Fibroblast of peridontal ligament (primary cell): ENCODE results near the gene PCDHB13.
A peak's percentile ranks its signal among the peaks of the same experiment; 100 is the strongest.
"Not testable (repeated sequence)": the region's sequence is repeated elsewhere in the genome, so short reads cannot be mapped to it uniquely, and the experiment has no call there.

Experiments
- DNase-seq: peaks from one replicate; pipeline ENCODE4 v3.0.0-alpha.2; 2010; ENCODE audit errors: extremely low read depth

PCDHB13 gene

DNA sequence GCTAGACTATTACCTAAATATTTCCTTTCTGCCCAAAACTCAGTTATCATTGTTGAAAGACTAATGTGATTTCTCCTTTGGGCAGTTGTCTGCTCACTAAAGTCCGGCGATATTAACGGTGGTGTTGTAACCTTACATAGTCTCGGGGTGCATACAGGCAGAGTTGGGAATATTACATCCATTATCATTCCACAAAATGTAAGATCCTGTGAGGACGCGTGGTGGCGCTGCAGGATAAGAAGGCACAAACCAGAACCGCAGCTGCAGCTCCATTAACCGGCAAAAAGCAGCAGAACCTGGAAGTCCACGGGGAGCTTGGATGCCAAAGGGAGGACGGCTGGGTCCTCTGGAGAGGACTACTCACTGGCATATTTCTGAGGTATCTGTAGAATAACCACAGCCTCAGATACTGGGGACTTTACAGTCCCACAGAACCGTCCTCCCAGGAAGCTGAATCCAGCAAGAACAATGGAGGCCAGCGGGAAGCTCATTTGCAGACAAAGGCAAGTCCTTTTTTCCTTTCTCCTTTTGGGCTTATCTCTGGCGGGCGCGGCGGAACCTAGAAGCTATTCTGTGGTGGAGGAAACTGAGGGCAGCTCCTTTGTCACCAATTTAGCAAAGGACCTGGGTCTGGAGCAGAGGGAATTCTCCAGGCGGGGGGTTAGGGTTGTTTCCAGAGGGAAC, at the start of gene PCDHB13:
PCDHB13 (plus strand) TSS at position 264 of the 684 bp plus-strand sequence; CDS start at position 469, 205 bp downstream.
- DNase-seq, result not testable (repeated sequence)

DNA sequence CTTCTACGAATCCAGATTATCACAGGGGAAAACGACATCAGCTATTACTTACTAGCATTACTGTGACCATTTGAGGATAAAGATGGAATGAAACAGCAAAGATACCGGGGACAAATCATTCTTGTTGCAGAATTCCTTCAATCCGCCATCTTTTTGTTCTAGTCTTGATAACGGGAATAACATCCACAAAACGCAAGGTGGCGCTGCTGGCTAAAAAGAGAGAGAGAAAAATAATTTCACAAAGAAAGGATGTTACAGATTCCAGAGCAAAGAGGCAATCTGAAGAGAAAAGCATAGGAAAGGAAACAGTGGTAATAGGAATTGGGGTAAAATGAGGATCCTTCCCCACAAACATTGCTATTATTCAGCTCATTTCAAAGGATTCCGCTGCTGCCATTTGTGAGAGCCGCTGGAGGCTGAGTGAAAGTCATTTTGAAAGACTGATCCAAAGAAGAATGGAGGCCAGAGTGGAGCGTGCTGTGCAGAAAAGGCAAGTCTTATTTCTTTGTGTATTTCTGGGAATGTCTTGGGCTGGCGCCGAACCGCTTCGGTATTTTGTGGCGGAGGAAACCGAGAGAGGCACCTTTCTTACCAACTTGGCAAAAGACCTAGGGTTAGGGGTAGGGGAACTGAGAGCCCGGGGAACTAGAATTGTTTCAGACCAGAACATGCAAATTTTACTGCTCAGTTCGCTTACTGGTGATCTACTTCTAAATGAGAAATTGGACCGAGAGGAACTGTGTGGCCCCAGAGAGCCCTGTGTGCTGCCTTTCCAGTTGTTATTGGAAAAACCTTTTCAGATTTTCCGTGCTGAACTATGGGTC, 41.1 kb upstream of the PCDHB13 start, which contains the start of gene PCDHB7:
PCDHB7 (plus strand) TSS at position 264 of the 824 bp plus-strand sequence; CDS start at position 456, 192 bp downstream.
- DNase-seq, result peak; percentile 25

DNA sequence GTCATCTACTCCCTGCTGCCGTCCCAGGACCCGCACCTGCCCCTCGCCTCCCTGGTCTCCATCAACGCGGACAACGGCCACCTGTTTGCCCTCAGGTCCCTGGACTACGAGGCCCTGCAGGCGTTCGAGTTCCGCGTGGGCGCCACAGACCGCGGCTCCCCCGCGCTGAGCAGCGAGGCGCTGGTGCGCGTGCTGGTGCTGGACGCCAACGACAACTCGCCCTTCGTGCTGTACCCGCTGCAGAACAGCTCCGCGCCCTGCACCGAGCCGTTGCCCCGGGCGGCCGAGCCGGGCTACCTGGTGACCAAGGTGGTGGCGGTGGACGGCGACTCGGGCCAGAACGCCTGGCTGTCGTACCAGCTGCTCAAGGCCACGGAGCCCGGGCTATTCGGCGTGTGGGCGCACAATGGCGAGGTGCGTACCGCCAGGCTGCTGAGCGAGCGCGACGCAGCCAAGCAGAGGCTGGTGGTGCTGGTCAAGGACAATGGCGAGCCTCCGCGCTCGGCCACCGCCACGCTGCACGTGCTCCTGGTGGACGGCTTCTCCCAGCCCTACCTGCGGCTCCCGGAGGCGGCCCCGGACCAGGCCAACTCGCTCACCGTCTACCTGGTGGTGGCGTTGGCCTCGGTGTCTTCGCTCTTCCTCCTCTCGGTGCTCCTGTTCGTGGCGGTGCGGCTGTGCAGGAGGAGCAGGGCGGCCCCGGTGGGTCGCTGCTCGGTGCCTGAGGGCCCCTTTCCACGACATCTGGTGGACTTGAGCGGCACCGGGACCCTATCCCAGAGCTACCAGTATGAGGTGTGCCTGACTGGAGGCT, 39.2 kb upstream of the PCDHB13 start:
- DNase-seq, result not testable (repeated sequence)

GRCh38 chr5:141175933-141176332, 37.8 kb upstream of the PCDHB13 start:
- DNase-seq, result no peak

DNA sequence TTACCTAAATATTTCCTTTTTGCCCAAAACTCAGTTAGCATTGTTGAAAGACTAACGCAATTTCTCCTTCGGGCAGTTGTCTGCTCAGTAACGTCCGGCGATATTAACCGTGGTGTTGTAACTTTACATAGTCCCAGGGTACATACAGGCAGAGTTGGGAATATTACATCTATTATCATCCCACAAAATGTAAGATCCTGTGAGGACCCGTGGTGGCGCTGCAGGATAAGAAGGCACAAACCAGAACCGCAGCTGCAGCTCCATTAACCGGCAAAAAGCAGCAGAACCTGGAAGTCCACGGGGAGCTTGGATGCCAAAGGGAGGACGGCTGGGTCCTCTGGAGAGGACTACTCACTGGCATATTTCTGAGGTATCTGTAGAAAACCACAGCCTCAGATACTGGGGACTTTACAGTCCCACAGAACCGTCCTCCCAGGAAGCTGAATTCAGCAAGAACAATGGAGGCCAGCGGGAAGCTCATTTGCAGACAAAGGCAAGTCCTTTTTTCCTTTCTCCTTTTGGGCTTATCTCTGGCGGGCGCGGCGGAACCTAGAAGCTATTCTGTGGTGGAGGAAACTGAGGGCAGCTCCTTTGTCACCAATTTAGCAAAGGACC, 36.0 kb upstream of the PCDHB13 start, which contains the start of gene PCDHB8:
PCDHB8 (plus strand) TSS at position 214 of the 615 bp plus-strand sequence; CDS start at position 459, 245 bp downstream.
- not testable (repeated sequence) for DNase-seq

DNA sequence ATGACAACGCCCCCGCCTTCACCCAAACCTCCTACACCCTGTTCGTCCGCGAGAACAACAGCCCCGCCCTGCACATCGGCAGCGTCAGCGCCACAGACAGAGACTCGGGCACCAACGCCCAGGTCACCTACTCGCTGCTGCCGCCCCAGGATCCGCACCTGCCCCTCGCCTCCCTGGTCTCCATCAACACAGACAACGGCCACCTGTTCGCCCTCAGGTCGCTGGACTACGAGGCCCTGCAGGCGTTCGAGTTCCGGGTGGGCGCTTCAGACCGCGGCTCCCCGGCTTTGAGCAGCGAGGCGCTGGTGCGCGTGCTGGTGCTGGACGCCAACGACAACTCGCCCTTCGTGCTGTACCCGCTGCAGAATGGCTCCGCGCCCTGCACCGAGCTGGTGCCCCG, 34.3 kb upstream of the PCDHB13 start:
- DNase-seq, result not testable (repeated sequence)

DNA sequence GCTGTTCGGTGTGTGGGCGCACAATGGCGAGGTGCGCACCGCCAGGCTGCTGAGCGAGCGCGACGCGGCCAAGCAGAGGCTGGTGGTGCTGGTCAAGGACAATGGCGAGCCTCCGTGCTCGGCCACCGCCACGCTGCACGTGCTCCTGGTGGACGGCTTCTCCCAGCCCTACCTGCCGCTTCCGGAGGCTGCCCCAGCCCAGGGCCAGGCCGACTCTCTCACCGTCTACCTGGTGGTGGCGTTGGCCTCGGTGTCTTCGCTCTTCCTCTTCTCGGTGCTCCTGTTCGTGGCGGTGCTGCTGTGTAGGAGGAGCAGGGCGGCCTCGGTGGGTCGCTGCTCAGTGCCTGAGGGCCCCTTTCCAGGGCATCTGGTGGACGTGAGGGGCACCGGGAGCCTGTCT, 33.8 kb upstream of the PCDHB13 start:
- DNase-seq, result not testable (repeated sequence)

DNA sequence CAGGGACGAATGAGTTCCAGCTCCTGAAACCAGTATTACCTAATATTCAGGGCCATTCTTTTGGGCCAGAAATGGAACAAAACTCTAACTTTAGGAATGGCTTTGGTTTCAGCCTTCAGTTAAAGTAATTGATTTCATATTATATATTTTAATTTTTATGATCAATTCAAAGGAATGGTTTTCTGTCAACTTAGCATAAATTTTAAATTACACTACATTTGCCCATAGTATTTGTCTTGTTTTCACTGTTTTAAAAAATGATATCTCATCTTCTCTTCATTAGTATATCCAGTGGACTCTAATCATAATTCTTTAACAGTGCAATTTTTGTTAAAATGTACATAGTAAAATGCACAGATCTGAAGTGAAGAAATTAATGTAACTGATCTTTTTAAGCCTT, 33.4 kb upstream of the PCDHB13 start:
- no peak for DNase-seq

GRCh38 chr5:141182248-141182647, 31.5 kb upstream of the PCDHB13 start, which contains the start of gene PCDHB16:
Gene PCDHB16 (plus strand): TSS chr5:141182387. CDS start chr5:141182560, 173 bp downstream.
- peak; percentile 35 for DNase-seq

GRCh38 chr5:141184117-141184855, 29.4 kb upstream of the PCDHB13 start:
- DNase-seq, result not testable (repeated sequence)

DNA sequence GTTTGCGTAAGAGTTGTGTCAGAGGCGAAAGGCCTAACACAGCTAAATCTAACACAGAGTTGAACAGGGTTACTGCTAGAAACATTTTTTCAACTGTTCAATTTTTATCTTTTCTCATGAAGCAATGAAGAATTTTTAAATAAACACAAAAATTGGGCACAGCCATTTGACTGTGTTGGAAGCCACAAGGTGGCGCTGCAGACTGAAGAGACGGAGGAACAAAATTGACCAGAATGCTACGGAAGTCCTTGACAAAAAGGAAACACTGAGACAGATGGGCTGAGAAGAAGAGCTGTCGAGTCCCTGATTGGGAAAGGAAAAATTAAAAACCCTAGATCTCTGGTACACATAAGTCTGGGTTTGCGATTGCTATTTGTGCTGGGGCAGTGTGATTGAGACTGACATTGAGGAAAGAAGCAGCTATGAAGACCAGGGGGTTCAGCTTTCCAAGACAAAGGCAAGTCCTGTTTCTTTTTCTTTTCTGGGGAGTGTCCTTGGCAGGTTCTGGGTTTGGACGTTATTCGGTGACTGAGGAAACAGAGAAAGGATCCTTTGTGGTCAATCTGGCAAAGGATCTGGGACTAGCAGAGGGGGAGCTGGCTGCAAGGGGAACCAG, 26.7 kb upstream of the PCDHB13 start, which contains the start of gene PCDHB9:
PCDHB9 (plus strand) TSS at position 265 of the 616 bp plus-strand sequence; CDS start at position 423, 158 bp downstream.
- DNase-seq, result peak; percentile 6

DNA sequence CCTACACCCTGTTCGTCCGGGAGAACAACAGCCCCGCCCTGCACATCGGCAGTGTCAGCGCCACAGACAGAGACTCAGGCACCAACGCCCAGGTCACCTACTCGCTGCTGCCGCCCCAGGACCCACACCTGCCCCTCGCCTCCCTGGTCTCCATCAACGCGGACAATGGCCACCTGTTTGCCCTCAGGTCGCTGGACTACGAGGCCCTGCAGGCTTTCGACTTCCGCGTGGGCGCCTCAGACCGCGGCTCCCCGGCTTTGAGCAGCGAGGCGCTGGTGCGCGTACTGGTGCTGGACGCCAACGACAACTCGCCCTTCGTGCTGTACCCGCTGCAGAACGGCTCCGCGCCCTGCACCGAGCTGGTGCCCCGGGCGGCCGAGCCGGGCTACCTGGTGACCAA, 25.0 kb upstream of the PCDHB13 start:
- not testable (repeated sequence) for DNase-seq

DNA sequence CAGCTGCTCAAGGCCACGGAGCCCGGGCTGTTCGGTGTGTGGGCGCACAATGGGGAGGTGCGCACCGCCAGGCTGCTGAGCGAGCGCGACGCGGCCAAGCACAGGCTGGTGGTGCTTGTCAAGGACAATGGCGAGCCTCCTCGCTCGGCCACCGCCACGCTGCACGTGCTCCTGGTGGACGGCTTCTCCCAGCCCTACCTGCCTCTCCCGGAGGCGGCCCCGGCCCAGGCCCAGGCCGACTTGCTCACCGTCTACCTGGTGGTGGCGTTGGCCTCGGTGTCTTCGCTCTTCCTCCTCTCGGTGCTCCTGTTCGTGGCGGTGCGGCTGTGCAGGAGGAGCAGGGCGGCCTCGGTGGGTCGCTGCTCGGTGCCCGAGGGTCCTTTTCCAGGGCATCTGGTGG, 24.6 kb upstream of the PCDHB13 start:
- DNase-seq, result not testable (repeated sequence)

GRCh38 chr5:141192110-141192725, 21.5 kb upstream of the PCDHB13 start, which contains the start of gene PCDHB10:
Gene PCDHB10 (plus strand): TSS chr5:141192353. CDS start chr5:141192553, 200 bp downstream.
- DNase-seq, result peak; percentile 6

GRCh38 chr5:141194332-141194731, 19.4 kb upstream of the PCDHB13 start:
- not testable (repeated sequence) for DNase-seq

DNA sequence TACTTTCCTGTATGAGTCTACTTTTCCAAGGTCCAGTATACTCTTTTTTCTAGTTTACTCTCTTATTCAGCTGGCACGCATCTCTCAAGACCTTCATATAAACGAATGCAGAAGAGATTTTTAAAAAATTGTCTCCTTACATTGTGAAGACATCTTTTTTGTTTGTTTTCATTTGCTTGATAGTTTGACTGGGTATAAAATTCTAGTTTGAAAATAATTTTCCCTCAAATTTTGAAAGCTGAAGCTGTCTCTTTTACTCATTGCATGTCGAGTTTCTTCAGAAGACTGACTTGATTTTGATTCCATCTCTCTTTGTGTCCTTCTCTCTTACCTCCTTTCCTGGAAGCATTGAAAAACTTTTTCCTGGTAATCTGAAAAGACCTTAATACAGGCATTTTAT, 17.4 kb upstream of the PCDHB13 start:
- DNase-seq, result no peak

DNA sequence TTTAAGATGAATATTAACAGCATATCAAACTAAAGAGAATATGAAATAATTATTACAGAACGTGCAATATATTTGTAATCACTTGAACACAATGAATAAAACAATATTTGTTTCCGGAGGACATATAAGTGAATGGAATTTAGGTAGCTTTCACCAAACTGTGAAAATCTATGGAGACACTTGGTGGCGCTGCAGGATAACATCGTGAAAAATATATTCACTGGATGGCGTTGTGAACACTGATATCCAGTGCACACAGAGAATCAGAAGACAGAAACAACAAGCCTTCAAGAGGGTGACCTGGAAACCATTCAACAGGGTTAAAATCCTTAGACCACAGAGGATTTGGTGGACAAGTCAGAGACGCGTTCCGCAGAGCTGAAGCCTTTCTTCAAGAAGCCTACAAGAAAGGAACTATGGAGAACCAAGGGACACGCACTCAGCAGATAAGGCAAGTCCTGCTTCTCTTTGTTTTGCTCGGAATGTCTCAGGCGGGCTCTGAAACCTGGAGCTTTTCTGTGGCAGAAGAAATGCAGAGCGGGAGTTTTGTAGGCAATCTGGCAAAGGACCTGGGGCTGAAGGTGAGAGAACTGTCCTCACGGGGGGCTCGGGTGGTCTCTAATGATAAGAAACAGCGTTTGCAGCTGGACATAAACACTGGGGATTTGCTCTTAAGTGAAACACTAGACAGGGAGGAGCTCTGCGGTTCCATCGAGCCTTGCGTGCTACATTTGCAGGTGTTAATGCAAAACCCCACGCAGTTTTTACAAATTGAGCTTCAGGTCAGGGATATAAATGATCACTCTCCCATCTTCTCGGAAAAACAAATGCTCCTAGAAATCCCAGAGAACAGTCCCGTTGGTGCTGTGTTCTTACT, 14.1 kb upstream of the PCDHB13 start, which contains the start of gene PCDHB11:
PCDHB11 (plus strand) TSS at position 269 of the 877 bp plus-strand sequence; CDS start at position 417, 148 bp downstream.
- DNase-seq, result no peak

GRCh38 chr5:141201126-141201525, 12.6 kb upstream of the PCDHB13 start:
- not testable (repeated sequence) for DNase-seq
